ENCODE data around the gene EIF3A.

EIF3A gene

GRCh38 chr10:119118231-119118630, 37.6 kb upstream of the EIF3A start:
- no peak overlapping the region for H3K27ac ChIP-seq (ENCODE audit: low read depth, low read length)
- no peaks in the 10 kb centered on the region for H3K79me2 ChIP-seq (ENCODE audit: control insufficient read depth, low read length)
- H3K4me2 ChIP-seq (ENCODE audit: low read length): no peak overlapping the region
- H3F3A ChIP-seq (ENCODE audit: control insufficient read depth, insufficient read depth): no peaks in the 10 kb centered on the region
- no peaks in the 10 kb centered on the region for H3K9me3 ChIP-seq (ENCODE audit: control insufficient read depth, insufficient read depth, low read length)
- H3K4me3 ChIP-seq (ENCODE audit: low read length): no peak overlapping the region
- no peaks in the 10 kb centered on the region for H3K9me2 ChIP-seq (replicated peaks; ENCODE audit: control insufficient read depth, low read length)
- peaks cover 38% of the 10 kb centered on the region for H3K36me3 ChIP-seq (ENCODE audit: control insufficient read depth, low read length)
- TF ChIP-seq, protein P1, sequence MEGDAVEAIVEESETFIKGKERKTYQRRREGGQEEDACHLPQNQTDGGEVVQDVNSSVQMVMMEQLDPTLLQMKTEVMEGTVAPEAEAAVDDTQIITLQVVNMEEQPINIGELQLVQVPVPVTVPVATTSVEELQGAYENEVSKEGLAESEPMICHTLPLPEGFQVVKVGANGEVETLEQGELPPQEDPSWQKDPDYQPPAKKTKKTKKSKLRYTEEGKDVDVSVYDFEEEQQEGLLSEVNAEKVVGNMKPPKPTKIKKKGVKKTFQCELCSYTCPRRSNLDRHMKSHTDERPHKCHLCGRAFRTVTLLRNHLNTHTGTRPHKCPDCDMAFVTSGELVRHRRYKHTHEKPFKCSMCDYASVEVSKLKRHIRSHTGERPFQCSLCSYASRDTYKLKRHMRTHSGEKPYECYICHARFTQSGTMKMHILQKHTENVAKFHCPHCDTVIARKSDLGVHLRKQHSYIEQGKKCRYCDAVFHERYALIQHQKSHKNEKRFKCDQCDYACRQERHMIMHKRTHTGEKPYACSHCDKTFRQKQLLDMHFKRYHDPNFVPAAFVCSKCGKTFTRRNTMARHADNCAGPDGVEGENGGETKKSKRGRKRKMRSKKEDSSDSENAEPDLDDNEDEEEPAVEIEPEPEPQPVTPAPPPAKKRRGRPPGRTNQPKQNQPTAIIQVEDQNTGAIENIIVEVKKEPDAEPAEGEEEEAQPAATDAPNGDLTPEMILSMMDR (IDR thresholded peaks at IDR 0.05; ENCODE audit: low read depth, low read length, poor library complexity, severe bottlenecking): no peak
- no peak for TF ChIP-seq EZH2phosphoT487 (IDR thresholded peaks at IDR 0.05; ENCODE audit: borderline replicate concordance, low read length)
- no peaks in the 10 kb centered on the region for H3K27me3 ChIP-seq (ENCODE audit: control insufficient read depth, low read length)
- peaks cover 17% of the 10 kb centered on the region for H3K4me1 ChIP-seq (ENCODE audit: control insufficient read depth, low read length)
- H4K20me1 ChIP-seq (ENCODE audit: control insufficient read depth, insufficient read depth, low read depth, low read length): no peaks in the 10 kb centered on the region

- H3K4me3 ChIP-seq (ENCODE audit: low read length): no peak overlapping the region
- H3K4me2 ChIP-seq (ENCODE audit: low read length): no peak overlapping the region
- TF ChIP-seq, protein P1 (IDR thresholded peaks at IDR 0.05; ENCODE audit: low read depth, low read length, poor library complexity, severe bottlenecking): no peak
- no peak for TF ChIP-seq EZH2phosphoT487 (IDR thresholded peaks at IDR 0.05; ENCODE audit: borderline replicate concordance, low read length)
- no peaks in the 10 kb centered on the region for H3K27me3 ChIP-seq (ENCODE audit: control insufficient read depth, low read length)
- H3K27ac ChIP-seq (ENCODE audit: low read depth, low read length): no peak overlapping the region
- no peaks in the 10 kb centered on the region for H3K9me3 ChIP-seq (ENCODE audit: control insufficient read depth, insufficient read depth, low read length)
- peaks cover 3% of the 10 kb centered on the region; the same call in 1 of the 2 replicates for H3F3A ChIP-seq (ENCODE audit: control insufficient read depth, insufficient read depth)
- no peaks in the 10 kb centered on the region for H3K79me2 ChIP-seq (ENCODE audit: control insufficient read depth, low read length)
- peaks cover 32% of the 10 kb centered on the region for H3K36me3 ChIP-seq (ENCODE audit: control insufficient read depth, low read length)
- peaks cover 17% of the 10 kb centered on the region for H3K4me1 ChIP-seq (ENCODE audit: control insufficient read depth, low read length)
- H3K9me2 ChIP-seq (replicated peaks; ENCODE audit: control insufficient read depth, low read length): no peaks in the 10 kb centered on the region
- no peaks in the 10 kb centered on the region for H4K20me1 ChIP-seq (ENCODE audit: control insufficient read depth, insufficient read depth, low read depth, low read length)
Measured at GRCh38 chr10:119116326-119116951, 35.8 kb upstream of the EIF3A start.

DNA sequence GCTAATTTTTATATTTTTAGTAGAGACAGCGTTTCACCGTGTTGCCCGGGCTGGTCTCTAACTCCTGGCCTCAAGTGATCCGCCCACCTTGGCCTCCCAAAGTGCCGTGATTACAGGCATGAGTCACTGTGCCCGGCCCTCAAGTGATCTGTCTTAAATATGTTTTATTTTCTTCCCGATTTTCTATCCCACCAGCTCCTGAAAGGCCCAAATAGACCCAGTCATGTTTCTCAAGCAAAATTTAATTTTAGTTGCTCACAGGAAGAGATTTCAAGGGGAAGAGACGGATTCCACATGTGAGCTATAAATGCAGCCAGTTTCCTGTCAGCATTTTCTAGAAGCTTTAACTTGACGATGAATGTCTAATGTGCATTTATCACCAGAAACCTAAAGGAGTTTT, 35.3 kb upstream of the EIF3A start:
- Histone ChIP-seq H3K27me3 (ENCODE audit: control insufficient read depth, low read length) (no peaks in the 10 kb centered on the region), H3K9me3 (ENCODE audit: control insufficient read depth, insufficient read depth, low read length) (no peaks in the 10 kb centered on the region), H3K79me2 (ENCODE audit: control insufficient read depth, low read length) (no peaks in the 10 kb centered on the region), H3K27ac (ENCODE audit: low read depth, low read length) (no peak overlapping the region), H4K20me1 (ENCODE audit: control insufficient read depth, insufficient read depth, low read depth, low read length) (no peaks in the 10 kb centered on the region), H3K4me1 (ENCODE audit: control insufficient read depth, low read length) (peaks cover 17% of the 10 kb centered on the region), H3K9me2 (replicated peaks; ENCODE audit: control insufficient read depth, low read length) (no peaks in the 10 kb centered on the region), H3K4me2 (ENCODE audit: low read length) (no peak overlapping the region), H3K36me3 (ENCODE audit: control insufficient read depth, low read length) (peaks cover 32% of the 10 kb centered on the region), H3K4me3 (ENCODE audit: low read length) (no peak overlapping the region), H3F3A (ENCODE audit: control insufficient read depth, insufficient read depth) (peaks cover 6% of the 10 kb centered on the region; the same call in 1 of the 2 replicates)
- TF ChIP-seq EZH2phosphoT487 (IDR thresholded peaks at IDR 0.05; ENCODE audit: borderline replicate concordance, low read length): no peak
- TF ChIP-seq, protein P1 (IDR thresholded peaks at IDR 0.05; ENCODE audit: low read depth, low read length, poor library complexity, severe bottlenecking): no peak
